OCI-LY1 (cell line): ENCODE measurements around the gene MRO.

Source experiments
- H2AFZ ChIP-seq: fragments of 200-600 bp; sonication (generic), shearing (Covaris generic); 2 replicates; pipeline ENCODE4 v1.6.0; 2014; ENCODE audit warnings: antibody characterized with exemption, mild to moderate bottlenecking, low read length
- H3F3A ChIP-seq: fragments of 200-600 bp; sonication (generic), shearing (Covaris generic); 2 replicates; pipeline ENCODE4 v1.6.0; 2014; ENCODE audit warnings: mild to moderate bottlenecking, antibody characterized with exemption, low read length, moderate library complexity; ENCODE audit not compliant: insufficient read depth
- H3K27ac ChIP-seq: fragments of 200-600 bp; sonication (generic); 2 replicates; pipeline ENCODE4 v1.5.1; 2014; ENCODE audit warnings: low read length, mixed run types, mild to moderate bottlenecking, low read depth; ENCODE audit not compliant: poor library complexity, severe bottlenecking
- H3K27me3 ChIP-seq: fragments of 200-600 bp; sonication (generic); 2 replicates; pipeline ENCODE4 v1.6.0; 2014; ENCODE audit warnings: antibody characterized with exemption, mild to moderate bottlenecking, low read length, moderate library complexity; ENCODE audit not compliant: insufficient read depth
- H3K36me3 ChIP-seq: fragments of 200-600 bp; sonication (generic); 2 replicates; pipeline ENCODE4 v1.6.1; 2014; ENCODE audit warnings: mild to moderate bottlenecking, antibody characterized with exemption, low read length, moderate library complexity, mixed read lengths; ENCODE audit not compliant: insufficient read depth
- H3K4me1 ChIP-seq: fragments of 200-600 bp; sonication (generic); 2 replicates; pipeline ENCODE4 v1.5.1; 2014; ENCODE audit warnings: mild to moderate bottlenecking, low read length, moderate library complexity; ENCODE audit not compliant: insufficient read depth, severe bottlenecking
- H3K4me2 ChIP-seq: fragments of 200-600 bp; sonication (generic), shearing (Covaris generic); 2 replicates; pipeline ENCODE4 v1.6.1; 2014; ENCODE audit warnings: low read length
- H3K4me3 ChIP-seq: fragments of 200-600 bp; sonication (generic); 2 replicates; pipeline ENCODE4 v1.5.1; 2014; ENCODE audit warnings: low read length, low read depth, mild to moderate bottlenecking, mixed read lengths; ENCODE audit not compliant: poor library complexity, severe bottlenecking
- H3K79me2 ChIP-seq: fragments of 200-600 bp; shearing (Covaris generic); 2 replicates; pipeline ENCODE4 v1.6.1; 2016; ENCODE audit warnings: mixed run types, low read length, mixed read lengths; ENCODE audit not compliant: insufficient read depth
- H3K9ac ChIP-seq: fragments of 200-600 bp; sonication (generic), shearing (Covaris generic); 2 replicates; pipeline ENCODE4 v1.6.1; 2014; ENCODE audit warnings: mild to moderate bottlenecking, low read length, mixed read lengths
- H3K9me2 ChIP-seq: fragments of 200-600 bp; sonication (generic), shearing (Covaris generic); 2 replicates; pipeline ENCODE4 v1.6.1; 2014; ENCODE audit warnings: low read depth, mild to moderate bottlenecking, low read length, mixed read lengths
- H3K9me3 ChIP-seq: fragments of 200-600 bp; shearing (Covaris generic); 2 replicates; pipeline ENCODE4 v1.6.1; 2014; ENCODE audit warnings: low read length, mixed read lengths
- H4K20me1 ChIP-seq: fragments of 200-600 bp; sonication (generic), shearing (Covaris generic); 2 replicates; pipeline ENCODE4 v1.6.0; 2016; ENCODE audit warnings: mild to moderate bottlenecking, low read length; ENCODE audit not compliant: insufficient read depth
- CTCF ChIP-seq: fragments of 200-600 bp; sonication (generic), shearing (Covaris generic); IDR thresholded peaks from 2 replicates; pipeline ENCODE4 v1.5.1; 2017; ENCODE audit warnings: mild to moderate bottlenecking, antibody characterized with exemption, low read length, moderate library complexity, mixed read lengths
- EZH2 ChIP-seq: fragments of 200-600 bp; sonication (generic), shearing (Covaris generic); IDR thresholded peaks from 2 replicates; pipeline ENCODE4 v1.8.0; 2017; ENCODE audit warnings: borderline replicate concordance, mixed run types, mild to moderate bottlenecking, antibody characterized with exemption, low read length, moderate library complexity, mixed read lengths

MRO gene

GRCh38 chr18:50775207-50775606, 44.6 kb downstream of the MRO start:
- TF ChIP-seq CTCF (no peak), EZH2 (no peak)
- Histone ChIP-seq H4K20me1 (no peaks in the 10 kb centered on the region), H3K9me3 (no peaks in the 10 kb centered on the region), H3K9me2 (no peaks in the 10 kb centered on the region), H3F3A (no peaks in the 10 kb centered on the region), H3K36me3 (no peaks in the 10 kb centered on the region), H3K4me1 (peaks cover 5% of the 10 kb centered on the region), H3K27me3 (no peaks in the 10 kb centered on the region), H3K27ac (no peak overlapping the region), H2AFZ (no peak overlapping the region), H3K4me3 (no peak overlapping the region), H3K4me2 (no peak overlapping the region; the same call in 1 of the 2 replicates), H3K9ac (no peak overlapping the region), H3K79me2 (no peaks in the 10 kb centered on the region)

GRCh38 chr18:50769463-50769862, 50.4 kb downstream of the MRO start:
- H2AFZ ChIP-seq, result no peak overlapping the region
- peaks cover 5% of the 10 kb centered on the region; the same call in 1 of the 2 replicates for H3K9me3 ChIP-seq
- no peak overlapping the region for H3K4me3 ChIP-seq
- H3F3A ChIP-seq, result no peaks in the 10 kb centered on the region
- TF ChIP-seq CTCF (no peak), EZH2 (no peak)
- no peaks in the 10 kb centered on the region for H3K27me3 ChIP-seq
- no peak overlapping the region for H3K4me2 ChIP-seq
- H3K27ac ChIP-seq, result no peak overlapping the region
- no peak overlapping the region for H3K9ac ChIP-seq
- no peaks in the 10 kb centered on the region for H3K4me1 ChIP-seq
- no peaks in the 10 kb centered on the region for H4K20me1 ChIP-seq
- no peaks in the 10 kb centered on the region for H3K79me2 ChIP-seq
- no peaks in the 10 kb centered on the region; the same call in 1 of the 2 replicates for H3K9me2 ChIP-seq
- H3K36me3 ChIP-seq, result no peaks in the 10 kb centered on the region

- no peaks in the 10 kb centered on the region for H3K9me3 ChIP-seq
These were observed 62.5 kb downstream of the MRO start for GRCh38 chr18:50757358-50757757.

More at GRCh38 chr18:50757358-50757757, 62.5 kb downstream of the MRO start:
- Histone ChIP-seq H4K20me1 (no peaks in the 10 kb centered on the region), H3K4me3 (no peak overlapping the region), H3K9me2 (no peaks in the 10 kb centered on the region), H3K27me3 (peaks cover 4% of the 10 kb centered on the region; the same call in 1 of the 2 replicates), H3K4me2 (no peak overlapping the region), H3K27ac (no peak overlapping the region), H3F3A (no peaks in the 10 kb centered on the region), H2AFZ (no peak overlapping the region), H3K79me2 (no peaks in the 10 kb centered on the region), H3K9ac (no peak overlapping the region), H3K36me3 (no peaks in the 10 kb centered on the region), H3K4me1 (peaks cover 8% of the 10 kb centered on the region)
- TF ChIP-seq EZH2 (no peak), CTCF (no peak)
